ENCODE measurements around the gene CPTP.

Gene CPTP

GRCh38 chr1:1374929-1375662 is 50.5 kb downstream of the CPTP start, which contains the start of gene AURKAIP1:
Gene AURKAIP1, minus strand, starts transcription at chr1:1375207. Its CDS starts 451 bp downstream, at chr1:1374756.
- peak within 1 kb of the TSS; percentile 96 for H3K4me2 ChIP-seq
- H2AFZ ChIP-seq (ENCODE audit: low read depth), result peak within 1 kb of the TSS; percentile 64
- no peaks in the 10 kb centered on the region for H4K20me1 ChIP-seq (ENCODE audit: insufficient read depth)
- peak within 1 kb of the TSS; percentile 63 for H3K27ac ChIP-seq
- H3K9ac ChIP-seq, result peak within 1 kb of the TSS; percentile 79
- TF ChIP-seq CTCF (conservative IDR thresholded peaks at IDR 0.05; ENCODE audit: low read depth, low read length), result peak; percentile 28; the same call in 1 of the 2 replicates
- H3K27me3 ChIP-seq (ENCODE audit: insufficient read depth, low read depth), result no peaks in the 10 kb centered on the region
- H3K4me1 ChIP-seq (ENCODE audit: low read depth, poor library complexity, severe bottlenecking), result peaks cover 40% of the 10 kb centered on the region
- H3K79me2 ChIP-seq (ENCODE audit: insufficient read depth, low read depth), result peaks cover 25% of the 10 kb centered on the region
- no peaks in the 10 kb centered on the region for H3K36me3 ChIP-seq (ENCODE audit: insufficient read depth)
- peak within 1 kb of the TSS; percentile 89 for H3K4me3 ChIP-seq (IDR thresholded peaks at IDR 0.05; ENCODE audit: insufficient read depth, low read depth, low read length)

- Histone ChIP-seq H4K20me1 (ENCODE audit: insufficient read depth) (no peaks in the 10 kb centered on the region), H3K9ac (no peak overlapping the region), H3K36me3 (ENCODE audit: insufficient read depth) (no peaks in the 10 kb centered on the region), H2AFZ (ENCODE audit: low read depth) (no peak overlapping the region), H3K79me2 (ENCODE audit: insufficient read depth, low read depth) (peaks cover 25% of the 10 kb centered on the region), H3K4me1 (ENCODE audit: low read depth, poor library complexity, severe bottlenecking) (peaks cover 24% of the 10 kb centered on the region), H3K27me3 (ENCODE audit: insufficient read depth, low read depth) (no peaks in the 10 kb centered on the region), H3K27ac (no peak overlapping the region), H3K4me2 (no peak overlapping the region), H3K4me3 (IDR thresholded peaks at IDR 0.05; ENCODE audit: insufficient read depth, low read depth, low read length) (no peak overlapping the region)
- TF ChIP-seq CTCF (conservative IDR thresholded peaks at IDR 0.05; ENCODE audit: low read depth, low read length), result no peak
Measured at GRCh38 chr1:1376551-1377226, 52.1 kb downstream of the CPTP start.

GRCh38 chr1:1377540-1378205 is 53.1 kb downstream of the CPTP start:
- Histone ChIP-seq H3K4me1 (ENCODE audit: low read depth, poor library complexity, severe bottlenecking) (peaks cover 14% of the 10 kb centered on the region), H3K36me3 (ENCODE audit: insufficient read depth) (no peaks in the 10 kb centered on the region), H3K79me2 (ENCODE audit: insufficient read depth, low read depth) (peaks cover 22% of the 10 kb centered on the region), H3K4me2 (no peak overlapping the region), H3K27ac (no peak overlapping the region), H3K4me3 (IDR thresholded peaks at IDR 0.05; ENCODE audit: insufficient read depth, low read depth, low read length) (no peak overlapping the region), H3K9ac (no peak overlapping the region), H3K27me3 (ENCODE audit: insufficient read depth, low read depth) (no peaks in the 10 kb centered on the region), H4K20me1 (ENCODE audit: insufficient read depth) (no peaks in the 10 kb centered on the region), H2AFZ (ENCODE audit: low read depth) (no peak overlapping the region)
- no peak for TF ChIP-seq CTCF (conservative IDR thresholded peaks at IDR 0.05; ENCODE audit: low read depth, low read length)

Measured in KMS-11 (cell line).